ENCODE data around the gene TSC22D4. TPM values are rescaled to one million over a fixed set of nuclear protein-coding genes. Genes with fewer than 3 reads are reported as not detected.

Gene TSC22D4
- polyA plus RNA-seq, 1 of the 3 experiments (the other 2 are of a cell fraction) = 32.7 TPM

- Histone ChIP-seq H3K4me1 (ENCODE audit: control insufficient read depth in 1 of 2, insufficient read depth in 2 of 2, low read depth in 1 of 2, low read length in 1 of 2) (peaks cover 6 to 12% of the 10 kb centered on the region in 2 experiments; a peak in 3 of 4 replicates), H3K79me2 (ENCODE audit: insufficient read depth) (no peaks in the 10 kb centered on the region), H3F3A (replicated peaks; ENCODE audit: insufficient read depth) (no peaks in the 10 kb centered on the region), H3K27me3 (ENCODE audit: insufficient read depth) (no peaks in the 10 kb centered on the region), H2AFZ (ENCODE audit: low read depth) (no peak overlapping the region), H3K4me3 (ENCODE audit: low read depth in 2 of 2, low read length in 1 of 2) (no peak overlapping the region), H3K36me3 (replicated peaks in 1 of 2; ENCODE audit: control insufficient read depth in 1 of 2, insufficient read depth in 2 of 2, low read length in 1 of 2) (no peaks in the 10 kb centered on the region), H3K9ac (no peak overlapping the region), H3K27ac (ENCODE audit: low read depth in 2 of 2, low read length in 1 of 2) (no peak overlapping the region), H3K9me3 (no peaks in the 10 kb centered on the region), H3K4me2 (no peak overlapping the region), H3K9me2 (no peaks in the 10 kb centered on the region), H4K20me1 (ENCODE audit: insufficient read depth) (no peaks in the 10 kb centered on the region)
- TF ChIP-seq EZH2phosphoT487 (IDR thresholded peaks at IDR 0.05; ENCODE audit: borderline replicate concordance, low read depth) (no peak), REST (IDR thresholded peaks at IDR 0.05; ENCODE audit: low read depth, low read length) (no peak), USF2 (IDR thresholded peaks at IDR 0.05; ENCODE audit: borderline replicate concordance, low read depth, low read length) (no peak), YY1 (IDR thresholded peaks at IDR 0.05; ENCODE audit: low read depth) (no peak), MEF2A (IDR thresholded peaks at IDR 0.05; ENCODE audit: borderline replicate concordance, low read depth) (no peak), IRF3 (IDR thresholded peaks at IDR 0.05; ENCODE audit: low read depth, low read length) (no peak), TAF1 (IDR thresholded peaks at IDR 0.05; ENCODE audit: borderline replicate concordance, low read depth, low read length) (no peak)
- TF ChIP-seq, protein P1, sequence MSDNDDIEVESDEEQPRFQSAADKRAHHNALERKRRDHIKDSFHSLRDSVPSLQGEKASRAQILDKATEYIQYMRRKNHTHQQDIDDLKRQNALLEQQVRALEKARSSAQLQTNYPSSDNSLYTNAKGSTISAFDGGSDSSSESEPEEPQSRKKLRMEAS (IDR thresholded peaks at IDR 0.05; ENCODE audit: low read depth) = no peak
- ChIA-PET CTCF (interaction anchor here (1.2 kb wide), 1 partner anchor 49 kb away, joined by 5 read pairs; no protein-coding TSS in a partner anchor), POLR2A (no interaction called here)
- WGBS (ENCODE audit: low lambda C conversion rate) = 96% methylated on average over 9 of the region's 9 CpGs
- no peak for DNase-seq
These were observed 31.6 kb upstream of the TSC22D4 start for GRCh38 chr7:100510437-100511239.

DNA sequence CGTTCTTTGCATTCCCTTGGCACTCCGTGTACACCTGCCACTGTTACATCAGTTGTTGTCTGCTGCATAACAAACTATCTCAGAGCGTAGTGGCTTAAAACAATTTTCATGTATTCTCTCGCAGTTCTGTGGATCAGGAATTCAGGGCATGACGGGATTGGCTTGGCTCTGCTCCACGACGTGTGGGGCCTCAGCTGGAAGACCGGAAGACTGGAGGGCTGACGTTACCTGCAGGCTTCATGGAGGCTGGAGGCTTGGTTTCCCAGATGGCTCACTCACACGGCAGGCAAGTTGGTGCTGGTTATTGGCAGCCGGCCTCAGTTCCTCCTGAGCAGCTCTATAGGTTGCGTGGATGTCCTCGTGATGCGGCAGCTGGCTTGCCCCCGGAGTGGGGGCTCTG lies 30.2 kb upstream of the TSC22D4 start:
- no peak for DNase-seq
- no peaks in the 10 kb centered on the region for H3F3A ChIP-seq (replicated peaks; ENCODE audit: insufficient read depth)
- H3K4me3 ChIP-seq (ENCODE audit: low read depth in 2 of 2, low read length in 1 of 2) = no peak overlapping the region
- H3K36me3 ChIP-seq (replicated peaks in 1 of 2; ENCODE audit: control insufficient read depth in 1 of 2, insufficient read depth in 2 of 2, low read length in 1 of 2) = no peaks in the 10 kb centered on the region
- no peaks in the 10 kb centered on the region for H3K27me3 ChIP-seq (ENCODE audit: insufficient read depth)
- no peaks in the 10 kb centered on the region for H3K79me2 ChIP-seq (ENCODE audit: insufficient read depth)
- no peak overlapping the region for H3K9ac ChIP-seq
- 81% methylated on average over 15 of the region's 15 CpGs for WGBS (ENCODE audit: low lambda C conversion rate)
- POLR2A ChIA-PET = no interaction called here
- no peak overlapping the region for H2AFZ ChIP-seq (ENCODE audit: low read depth)
- no peaks in the 10 kb centered on the region for H3K9me3 ChIP-seq
- no peaks in the 10 kb centered on the region for H4K20me1 ChIP-seq (ENCODE audit: insufficient read depth)
- CTCF ChIA-PET = interaction anchor here (1.0 kb wide), 1 partner anchor 27 kb away, joined by 4 read pairs; no protein-coding TSS in a partner anchor
- no peaks in the 10 kb centered on the region for H3K4me1 ChIP-seq (ENCODE audit: control insufficient read depth in 1 of 2, insufficient read depth in 2 of 2, low read depth in 1 of 2, low read length in 1 of 2)
- no peak for TF ChIP-seq IRF3 (IDR thresholded peaks at IDR 0.05; ENCODE audit: low read depth, low read length)
- no peak for TF ChIP-seq ZBTB33 (IDR thresholded peaks at IDR 0.05; ENCODE audit: borderline replicate concordance, low read depth)
- TF ChIP-seq, protein P1 (IDR thresholded peaks at IDR 0.05; ENCODE audit: low read depth) = no peak
- no peak for TF ChIP-seq NRF1 (IDR thresholded peaks at IDR 0.05; ENCODE audit: low read depth, low read length)
- no peak overlapping the region for H3K4me2 ChIP-seq
- no peak overlapping the region for H3K27ac ChIP-seq (ENCODE audit: low read depth in 2 of 2, low read length in 1 of 2)
- no peaks in the 10 kb centered on the region for H3K9me2 ChIP-seq
